SU-DHL-6 (cell line): ENCODE data around the gene ISCA1.

Experiments
- CTCF ChIP-seq: fragments of 200-600 bp; sonication (generic); IDR thresholded peaks from one replicate; pipeline ENCODE4 v1.5.1; 2017; ENCODE audit warnings: antibody characterized with exemption, mild to moderate bottlenecking, low read length, moderate library complexity; ENCODE audit not compliant: insufficient read depth, poor library complexity, severe bottlenecking
- EZH2phosphoT487 ChIP-seq: fragments of 200-600 bp; sonication (generic), shearing (Covaris generic); conservative IDR thresholded peaks from 2 replicates; pipeline ENCODE4 v1.6.1; 2018; ENCODE audit warnings: mild to moderate bottlenecking, antibody characterized with exemption, low read length, moderate library complexity, mixed read lengths

DNA sequence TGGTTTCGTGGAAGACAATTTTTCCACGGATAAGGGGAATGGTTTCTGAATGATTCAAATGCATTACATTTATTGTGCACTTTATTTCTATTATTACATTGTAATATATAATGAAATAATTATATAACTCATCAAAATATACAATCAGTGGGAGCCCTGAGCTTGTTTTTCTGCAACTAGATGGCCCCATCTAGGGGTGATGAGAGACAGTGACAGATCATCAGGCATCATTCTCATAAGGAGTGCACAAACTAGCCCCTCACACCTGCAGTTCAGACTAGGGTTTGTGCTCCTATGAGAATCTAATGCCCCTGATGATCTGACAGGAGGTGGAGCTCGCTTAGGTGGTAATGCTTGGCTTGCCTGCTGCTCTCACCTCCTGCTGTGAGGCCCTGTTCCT is 6.4 kb downstream of the ISCA1 start:
- TF ChIP-seq CTCF = no peak
- no peak for TF ChIP-seq EZH2phosphoT487
